ENCODE results near the gene CADM1. TPM values are rescaled to one million over a fixed set of nuclear protein-coding genes. Genes with fewer than 3 reads are reported as not detected.

The CADM1 gene
- total and polyA plus RNA-seq, 8 donors, result 0.58 to 29.7 (median 5.3) TPM

- H3K27me3 ChIP-seq, result no peaks in the 10 kb centered on the region
- peak overlapping the region in 1 of 5 donors; percentile 42 for H3K27ac ChIP-seq
- no peak for DNase-seq
- intact Hi-C loops (cut with DNase I; ENCODE audit: low total_unique reads), result no loop called here
- no peak for TF ChIP-seq EP300 (IDR thresholded peaks at IDR 0.05)
- H3K9me3 ChIP-seq, result no peaks in the 10 kb centered on the region
- H3K4me1 ChIP-seq, result no peaks in the 10 kb centered on the region
- H3K36me3 ChIP-seq, result peaks cover 0 to 4% (median 0%) of the 10 kb centered on the region in 4 donors
- no peak overlapping the region for H3K4me3 ChIP-seq
- 76 to 80% (median 79%) methylated on average over 11 of the region's 11 CpGs for WGBS, 5 donors
Measured at GRCh38 chr11:115215694-115216617, 288.3 kb downstream of the CADM1 start.

- intact Hi-C loops (cut with DNase I; ENCODE audit: low total_unique reads), result no loop called here
- no peak overlapping the region for H3K27ac ChIP-seq
- no peak overlapping the region for H3K4me3 ChIP-seq
- no peak for DNase-seq
- H3K27me3 ChIP-seq, result no peaks in the 10 kb centered on the region
- no peaks in the 10 kb centered on the region for H3K4me1 ChIP-seq
- H3K36me3 ChIP-seq, result peaks cover 0 to 4% (median 0%) of the 10 kb centered on the region in 4 donors
- TF ChIP-seq EP300 (IDR thresholded peaks at IDR 0.05) (no peak), POLR2AphosphoS5 (IDR thresholded peaks at IDR 0.05) (no peak), POLR2A (IDR thresholded peaks at IDR 0.05) (no peak)
- TF ChIP-seq, protein P1, sequence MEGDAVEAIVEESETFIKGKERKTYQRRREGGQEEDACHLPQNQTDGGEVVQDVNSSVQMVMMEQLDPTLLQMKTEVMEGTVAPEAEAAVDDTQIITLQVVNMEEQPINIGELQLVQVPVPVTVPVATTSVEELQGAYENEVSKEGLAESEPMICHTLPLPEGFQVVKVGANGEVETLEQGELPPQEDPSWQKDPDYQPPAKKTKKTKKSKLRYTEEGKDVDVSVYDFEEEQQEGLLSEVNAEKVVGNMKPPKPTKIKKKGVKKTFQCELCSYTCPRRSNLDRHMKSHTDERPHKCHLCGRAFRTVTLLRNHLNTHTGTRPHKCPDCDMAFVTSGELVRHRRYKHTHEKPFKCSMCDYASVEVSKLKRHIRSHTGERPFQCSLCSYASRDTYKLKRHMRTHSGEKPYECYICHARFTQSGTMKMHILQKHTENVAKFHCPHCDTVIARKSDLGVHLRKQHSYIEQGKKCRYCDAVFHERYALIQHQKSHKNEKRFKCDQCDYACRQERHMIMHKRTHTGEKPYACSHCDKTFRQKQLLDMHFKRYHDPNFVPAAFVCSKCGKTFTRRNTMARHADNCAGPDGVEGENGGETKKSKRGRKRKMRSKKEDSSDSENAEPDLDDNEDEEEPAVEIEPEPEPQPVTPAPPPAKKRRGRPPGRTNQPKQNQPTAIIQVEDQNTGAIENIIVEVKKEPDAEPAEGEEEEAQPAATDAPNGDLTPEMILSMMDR (IDR thresholded peaks at IDR 0.05), result no peak
- WGBS, 5 donors, result 91 to 95% (median 94%) methylated on average over 7 of the region's 7 CpGs
- no peaks in the 10 kb centered on the region for H3K9me3 ChIP-seq
Measured at GRCh38 chr11:115214644-115215234, 289.5 kb downstream of the CADM1 start.

DNA sequence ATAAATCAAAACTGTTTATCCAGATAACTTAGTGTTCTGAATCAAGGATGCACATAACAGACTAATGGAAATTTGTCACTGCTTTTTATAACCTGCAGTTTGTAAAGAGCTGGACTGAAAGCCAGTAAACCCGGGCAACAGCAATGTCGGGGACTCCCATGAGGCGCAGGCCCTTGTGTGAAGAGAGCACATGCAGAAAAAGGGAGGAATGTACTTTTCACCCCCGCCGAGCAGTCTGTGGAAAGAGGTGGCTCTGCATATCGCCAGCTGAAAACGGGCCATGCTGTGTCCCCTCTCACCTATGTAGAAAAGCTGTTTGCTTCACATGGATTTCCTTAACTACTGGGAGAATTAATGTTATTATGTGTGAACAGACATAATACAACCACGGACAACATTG lies 291.2 kb downstream of the CADM1 start:
- Histone ChIP-seq H3K27ac (no peak overlapping the region), H3K36me3 (peaks cover 0 to 4% (median 0%) of the 10 kb centered on the region in 4 donors), H3K4me1 (no peaks in the 10 kb centered on the region), H3K9me3 (no peaks in the 10 kb centered on the region), H3K4me3 (no peak overlapping the region), H3K27me3 (no peaks in the 10 kb centered on the region)
- WGBS, 5 donors, result 68 to 84% (median 79%) methylated on average over 8 of the region's 8 CpGs
- DNase-seq, result no peak
- intact Hi-C loops (cut with DNase I; ENCODE audit: low total_unique reads), result no loop called here
- TF ChIP-seq POLR2A (IDR thresholded peaks at IDR 0.05) (no peak), EP300 (IDR thresholded peaks at IDR 0.05) (no peak), POLR2AphosphoS5 (IDR thresholded peaks at IDR 0.05) (no peak)
- TF ChIP-seq, protein P1 (IDR thresholded peaks at IDR 0.05), result no peak

DNA sequence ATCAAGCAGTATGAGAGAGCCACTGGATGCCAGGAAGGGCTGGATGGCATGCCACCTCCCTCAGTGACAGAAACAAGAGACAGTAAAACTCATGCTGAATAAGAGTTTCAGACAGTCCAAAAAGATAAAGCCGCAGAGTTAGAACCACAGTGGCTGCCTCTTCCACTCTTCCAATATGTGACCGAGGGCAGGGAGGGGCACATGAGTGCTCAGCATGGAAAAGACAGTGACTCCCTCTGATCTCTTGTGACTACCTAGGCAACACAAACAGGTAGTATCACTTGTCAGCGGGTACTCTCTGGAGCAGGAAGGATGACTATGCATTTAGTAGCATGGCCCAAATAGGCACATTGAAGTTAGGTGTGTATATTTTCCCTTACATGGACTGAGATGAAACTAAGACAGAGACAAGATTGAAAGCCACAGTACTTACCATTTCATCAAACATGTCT lies 295.4 kb downstream of the CADM1 start:
- no peak overlapping the region for H3K4me3 ChIP-seq
- no peaks in the 10 kb centered on the region for H3K36me3 ChIP-seq
- H3K27ac ChIP-seq, result no peak overlapping the region
- H3K4me1 ChIP-seq, result peaks cover 0 to 6% (median 0%) of the 10 kb centered on the region in 4 donors
- DNase-seq, result no peak
- WGBS, 5 donors, result 92 to 96% (median 95%) methylated on average over 3 of the region's 3 CpGs
- no peaks in the 10 kb centered on the region for H3K9me3 ChIP-seq
- H3K27me3 ChIP-seq, result no peaks in the 10 kb centered on the region
- TF ChIP-seq, protein P1 (IDR thresholded peaks at IDR 0.05), result no peak
- TF ChIP-seq EP300 (IDR thresholded peaks at IDR 0.05), result no peak
- TF ChIP-seq POLR2AphosphoS5 (IDR thresholded peaks at IDR 0.05), result no peak
- intact Hi-C loops (cut with DNase I; ENCODE audit: low total_unique reads), result no loop called here

All from stomach (tissue), 9 donors.